ENCODE results near the gene HOXC13.

Gene HOXC13

DNA sequence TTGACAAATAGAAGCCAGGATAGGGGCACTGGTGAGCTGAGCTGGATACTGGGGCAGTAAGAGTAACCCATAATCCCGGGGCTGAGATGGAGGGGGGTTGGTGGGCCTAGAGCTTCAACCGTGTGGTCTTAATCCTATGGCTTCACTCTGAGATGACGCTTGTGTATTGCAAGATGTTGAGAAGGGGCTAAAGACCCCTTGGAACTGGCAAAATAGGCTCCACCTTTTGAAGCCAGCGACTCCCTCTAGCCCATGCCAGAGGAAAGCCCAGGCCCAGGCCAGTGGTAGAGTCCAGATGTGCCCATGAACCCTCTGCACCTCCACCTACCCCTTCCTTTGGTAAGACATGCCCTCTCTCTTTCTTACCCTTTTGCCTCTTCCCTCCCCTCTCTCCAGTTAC is 20.7 kb downstream of the HOXC13 start:
- H3K4me3 ChIP-seq (replicated peaks; ENCODE audit: low read depth, low read length): no peak overlapping the region
- TF ChIP-seq, protein P1, sequence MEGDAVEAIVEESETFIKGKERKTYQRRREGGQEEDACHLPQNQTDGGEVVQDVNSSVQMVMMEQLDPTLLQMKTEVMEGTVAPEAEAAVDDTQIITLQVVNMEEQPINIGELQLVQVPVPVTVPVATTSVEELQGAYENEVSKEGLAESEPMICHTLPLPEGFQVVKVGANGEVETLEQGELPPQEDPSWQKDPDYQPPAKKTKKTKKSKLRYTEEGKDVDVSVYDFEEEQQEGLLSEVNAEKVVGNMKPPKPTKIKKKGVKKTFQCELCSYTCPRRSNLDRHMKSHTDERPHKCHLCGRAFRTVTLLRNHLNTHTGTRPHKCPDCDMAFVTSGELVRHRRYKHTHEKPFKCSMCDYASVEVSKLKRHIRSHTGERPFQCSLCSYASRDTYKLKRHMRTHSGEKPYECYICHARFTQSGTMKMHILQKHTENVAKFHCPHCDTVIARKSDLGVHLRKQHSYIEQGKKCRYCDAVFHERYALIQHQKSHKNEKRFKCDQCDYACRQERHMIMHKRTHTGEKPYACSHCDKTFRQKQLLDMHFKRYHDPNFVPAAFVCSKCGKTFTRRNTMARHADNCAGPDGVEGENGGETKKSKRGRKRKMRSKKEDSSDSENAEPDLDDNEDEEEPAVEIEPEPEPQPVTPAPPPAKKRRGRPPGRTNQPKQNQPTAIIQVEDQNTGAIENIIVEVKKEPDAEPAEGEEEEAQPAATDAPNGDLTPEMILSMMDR (IDR thresholded peaks at IDR 0.05; ENCODE audit: low read depth, low read length, missing control alignments): no peak
- no peak for DNase-seq (ENCODE audit: extremely low read depth, low read depth)

DNA sequence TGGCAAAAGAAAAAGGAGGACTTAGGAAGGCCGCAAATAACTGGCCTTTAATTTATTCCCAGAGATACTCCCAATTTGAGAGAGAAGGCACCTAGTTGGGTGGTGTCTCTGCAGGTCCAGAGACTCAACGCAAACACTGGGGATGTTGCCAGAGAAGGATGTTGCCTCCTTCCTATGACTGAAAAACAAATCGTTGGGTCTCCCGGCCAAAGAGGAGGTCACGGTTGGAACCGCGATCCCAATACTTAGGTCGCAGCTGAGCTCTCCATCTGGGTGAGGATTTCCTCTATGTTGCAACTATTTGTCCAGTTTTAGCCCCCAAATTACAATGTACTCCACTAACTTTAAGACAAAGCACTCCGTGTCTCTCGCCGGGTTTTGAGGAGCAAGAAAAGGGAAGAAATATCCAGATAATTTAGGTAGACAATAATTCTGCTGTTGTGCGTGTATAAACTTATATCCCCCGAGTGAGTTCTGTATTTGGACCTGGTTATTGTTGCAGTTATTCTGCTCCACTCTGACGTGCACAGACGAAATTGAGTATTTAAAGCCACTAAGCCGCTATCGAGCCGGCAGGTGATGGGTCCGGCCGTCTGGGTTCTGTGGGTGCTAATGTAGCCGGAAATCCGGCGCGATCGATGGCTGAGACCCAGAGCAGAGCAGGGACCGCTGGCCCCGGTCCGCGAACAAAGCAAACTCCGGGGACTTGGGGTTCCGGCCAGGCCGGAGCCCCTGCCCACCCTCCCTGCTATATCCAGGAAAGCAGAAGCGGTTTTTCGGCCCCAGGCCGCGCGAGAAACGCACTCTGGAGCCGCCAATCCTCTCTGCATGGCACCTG is 21.8 kb downstream of the HOXC13 start:
- DNase-seq (ENCODE audit: extremely low read depth, low read depth): no peak

GRCh38 chr12:53961025-53961761 is 22.6 kb downstream of the HOXC13 start:
- no peak for DNase-seq (ENCODE audit: extremely low read depth, low read depth)
- H3K4me3 ChIP-seq (replicated peaks; ENCODE audit: low read depth, low read length): no peak overlapping the region
- TF ChIP-seq, protein P1 (IDR thresholded peaks at IDR 0.05; ENCODE audit: low read depth, low read length, missing control alignments): no peak

More for the DNA sequence above, 21.8 kb downstream of the HOXC13 start:
- TF ChIP-seq, protein P1 (IDR thresholded peaks at IDR 0.05; ENCODE audit: low read depth, low read length, missing control alignments): no peak
- H3K4me3 ChIP-seq (replicated peaks; ENCODE audit: low read depth, low read length): no peak overlapping the region

DNA sequence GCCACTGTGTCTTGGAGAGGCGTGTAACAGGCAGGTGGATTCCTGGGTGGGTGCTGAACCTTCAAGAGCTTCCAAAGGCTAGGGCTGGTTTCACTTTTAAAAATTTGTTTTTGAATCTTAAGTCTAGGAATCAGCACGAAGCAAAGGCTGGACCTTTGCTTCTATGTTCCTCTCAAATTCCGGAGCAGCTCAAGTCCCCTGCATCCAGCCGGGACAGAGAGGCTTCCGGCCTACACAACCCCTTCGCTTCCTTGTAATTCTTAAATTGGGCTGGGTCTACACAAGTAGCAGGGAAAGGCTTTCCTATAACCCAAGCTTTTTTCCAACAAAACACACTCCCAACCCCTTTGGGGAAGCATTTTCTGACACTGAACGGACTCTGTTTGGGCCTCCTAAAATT is 24.4 kb downstream of the HOXC13 start:
- DNase-seq (ENCODE audit: extremely low read depth, low read depth): no peak

DNA sequence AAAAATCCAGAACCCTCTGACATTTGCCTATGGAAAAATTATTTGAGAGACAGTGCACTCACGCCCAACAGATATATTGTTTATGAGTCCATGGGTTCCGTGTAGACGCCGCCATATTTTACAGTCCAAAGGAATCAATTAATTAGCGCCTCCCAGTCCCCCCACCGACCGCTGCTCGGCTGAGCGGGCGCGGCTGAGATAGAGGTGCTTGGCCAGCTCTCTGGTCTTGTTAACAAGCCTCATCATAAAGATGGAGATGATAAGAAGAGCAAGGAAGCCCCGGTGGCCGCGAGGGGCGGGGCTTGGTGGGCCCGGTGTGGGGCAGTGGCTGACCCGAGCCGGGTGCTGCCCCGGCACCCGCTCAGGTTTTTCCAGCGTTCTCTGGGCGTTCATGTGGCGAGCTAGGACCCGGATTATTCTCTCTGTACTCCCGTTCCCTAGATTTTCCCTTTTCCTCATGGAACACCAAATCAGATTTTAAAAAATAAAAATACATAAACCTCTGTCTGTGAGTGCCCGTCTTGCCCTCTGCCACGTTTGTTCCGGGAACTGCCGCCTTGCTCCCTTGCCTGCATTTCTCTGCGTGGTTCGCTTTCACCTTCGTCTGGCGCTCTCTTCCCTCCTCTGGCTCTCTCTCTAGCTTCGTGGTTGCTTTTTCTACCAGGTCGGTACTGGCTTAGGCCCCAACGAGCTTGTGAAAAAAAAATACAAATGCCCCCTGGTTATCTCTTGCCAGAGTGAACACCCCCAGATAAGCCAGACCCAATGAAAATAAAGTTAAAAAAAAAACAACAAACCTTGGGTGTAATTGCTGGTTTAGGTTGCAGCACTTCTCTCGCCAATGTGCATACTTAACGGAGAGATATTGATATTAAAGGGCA is 25.0 kb downstream of the HOXC13 start:
- no peak overlapping the region for H3K4me3 ChIP-seq (replicated peaks; ENCODE audit: low read depth, low read length)
- no peak for DNase-seq (ENCODE audit: extremely low read depth, low read depth)
- TF ChIP-seq, protein P1 (IDR thresholded peaks at IDR 0.05; ENCODE audit: low read depth, low read length, missing control alignments): no peak

More for the DNA sequence above, 24.4 kb downstream of the HOXC13 start:
- TF ChIP-seq, protein P1 (IDR thresholded peaks at IDR 0.05; ENCODE audit: low read depth, low read length, missing control alignments): no peak
- no peak overlapping the region for H3K4me3 ChIP-seq (replicated peaks; ENCODE audit: low read depth, low read length)

DNA sequence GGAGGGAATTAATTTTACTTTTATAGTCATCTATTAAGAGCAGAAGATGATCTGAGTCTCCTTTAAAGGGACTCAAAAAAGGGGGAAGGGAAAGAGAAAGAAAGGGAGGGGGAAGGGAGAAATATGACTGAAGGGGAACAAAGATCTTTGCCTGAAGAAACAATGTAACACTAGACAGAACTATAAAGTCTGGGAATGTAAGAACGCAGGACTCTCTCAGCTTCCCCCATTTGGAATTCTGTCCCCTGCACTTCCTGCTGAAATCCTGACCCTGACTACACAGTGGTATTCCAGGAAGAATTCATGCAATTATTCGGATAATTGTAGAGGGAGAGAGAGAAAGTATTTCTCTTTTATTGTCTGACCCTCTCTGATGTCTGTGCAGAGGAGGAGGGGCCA is 25.7 kb downstream of the HOXC13 start:
- TF ChIP-seq, protein P1 (IDR thresholded peaks at IDR 0.05; ENCODE audit: low read depth, low read length, missing control alignments): no peak
- no peak overlapping the region for H3K4me3 ChIP-seq (replicated peaks; ENCODE audit: low read depth, low read length)
- no peak for DNase-seq (ENCODE audit: extremely low read depth, low read depth)
